ENCODE results near the gene CHST10.

CHST10 gene

DNA sequence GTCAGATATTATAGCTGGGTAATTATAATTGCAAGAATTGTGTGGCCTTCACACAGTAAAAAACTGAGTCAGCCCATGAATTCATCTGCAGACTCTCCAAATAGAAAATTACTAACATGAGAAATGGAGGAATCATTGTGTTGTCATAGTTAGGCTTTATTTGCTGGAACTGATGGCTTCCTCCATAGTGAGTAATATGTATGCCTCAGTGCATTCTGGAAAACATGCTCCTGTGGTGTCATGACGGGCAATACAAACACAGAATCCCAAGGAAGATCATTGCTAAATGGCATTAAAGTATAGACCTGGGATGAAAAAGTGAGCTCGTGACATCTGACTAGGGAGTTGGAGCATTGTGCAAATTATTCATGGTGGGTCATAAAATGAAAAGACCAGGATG is 29.2 kb upstream of the CHST10 start:
- H3K4me3 ChIP-seq (ENCODE audit: low read depth, low read length): no peak overlapping the region
- POLR2A ChIA-PET: no interaction called here
- CTCF ChIA-PET: interaction anchor here (1.1 kb wide), 1 partner anchor 25 kb away, joined by 3 read pairs; no protein-coding TSS in a partner anchor
- no peak for DNase-seq (ENCODE audit: low read depth, low spot score)
- TF ChIP-seq, protein P1, sequence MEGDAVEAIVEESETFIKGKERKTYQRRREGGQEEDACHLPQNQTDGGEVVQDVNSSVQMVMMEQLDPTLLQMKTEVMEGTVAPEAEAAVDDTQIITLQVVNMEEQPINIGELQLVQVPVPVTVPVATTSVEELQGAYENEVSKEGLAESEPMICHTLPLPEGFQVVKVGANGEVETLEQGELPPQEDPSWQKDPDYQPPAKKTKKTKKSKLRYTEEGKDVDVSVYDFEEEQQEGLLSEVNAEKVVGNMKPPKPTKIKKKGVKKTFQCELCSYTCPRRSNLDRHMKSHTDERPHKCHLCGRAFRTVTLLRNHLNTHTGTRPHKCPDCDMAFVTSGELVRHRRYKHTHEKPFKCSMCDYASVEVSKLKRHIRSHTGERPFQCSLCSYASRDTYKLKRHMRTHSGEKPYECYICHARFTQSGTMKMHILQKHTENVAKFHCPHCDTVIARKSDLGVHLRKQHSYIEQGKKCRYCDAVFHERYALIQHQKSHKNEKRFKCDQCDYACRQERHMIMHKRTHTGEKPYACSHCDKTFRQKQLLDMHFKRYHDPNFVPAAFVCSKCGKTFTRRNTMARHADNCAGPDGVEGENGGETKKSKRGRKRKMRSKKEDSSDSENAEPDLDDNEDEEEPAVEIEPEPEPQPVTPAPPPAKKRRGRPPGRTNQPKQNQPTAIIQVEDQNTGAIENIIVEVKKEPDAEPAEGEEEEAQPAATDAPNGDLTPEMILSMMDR (IDR thresholded peaks at IDR 0.05; ENCODE audit: insufficient read depth, low read length, missing control alignments): no peak

DNA sequence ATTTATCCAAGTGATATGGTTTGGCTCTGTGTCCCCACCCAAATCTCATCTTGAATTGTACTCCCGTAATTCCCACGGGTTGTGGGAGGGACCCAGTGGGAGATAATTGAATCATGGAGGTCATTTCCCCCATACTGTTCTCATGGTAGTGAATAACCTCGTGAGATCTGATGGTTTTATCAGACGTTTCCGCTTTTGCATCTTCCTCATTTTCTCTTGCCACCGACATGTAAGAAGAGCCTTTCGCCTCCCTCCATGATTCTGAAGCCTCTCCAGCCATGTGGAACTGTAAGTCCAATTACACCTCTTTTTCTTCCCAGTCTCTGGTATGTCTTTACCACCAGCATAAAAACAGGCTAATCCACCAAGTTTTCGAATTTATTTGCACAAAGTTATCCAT is 20.3 kb upstream of the CHST10 start:
- ChIA-PET POLR2A (no interaction called here), CTCF (no interaction called here)
- DNase-seq (ENCODE audit: low read depth, low spot score): no peak
- TF ChIP-seq, protein P1 (IDR thresholded peaks at IDR 0.05; ENCODE audit: insufficient read depth, low read length, missing control alignments): no peak
- H3K4me3 ChIP-seq (ENCODE audit: low read depth, low read length): no peak overlapping the region

DNA sequence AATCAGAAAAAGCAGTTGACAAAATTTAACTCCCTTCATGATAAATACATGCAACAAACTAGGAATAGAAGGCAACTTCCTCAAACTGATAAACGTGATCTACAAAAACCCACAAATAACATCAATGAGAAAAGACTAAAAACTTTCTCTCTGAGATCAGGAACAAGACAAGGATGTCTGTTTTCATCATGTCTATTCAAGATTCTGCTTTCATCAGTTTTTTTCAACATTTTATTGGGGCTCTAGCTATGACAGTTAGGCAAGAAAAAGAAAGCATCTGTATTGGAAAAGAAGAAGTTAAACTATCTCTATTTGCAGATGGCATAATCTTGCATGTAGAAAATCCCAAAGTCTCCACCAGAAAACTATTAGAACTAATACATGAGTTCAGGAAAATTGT is 12.3 kb upstream of the CHST10 start:
- no peak for DNase-seq (ENCODE audit: low read depth, low spot score)
- CTCF ChIA-PET: interaction anchor here (1.8 kb wide), 1 partner anchor 8 kb away, joined by 3 read pairs; no protein-coding TSS in a partner anchor
- no peak overlapping the region for H3K4me3 ChIP-seq (ENCODE audit: low read depth, low read length)
- TF ChIP-seq, protein P1 (IDR thresholded peaks at IDR 0.05; ENCODE audit: insufficient read depth, low read length, missing control alignments): no peak
- POLR2A ChIA-PET: no interaction called here

DNA sequence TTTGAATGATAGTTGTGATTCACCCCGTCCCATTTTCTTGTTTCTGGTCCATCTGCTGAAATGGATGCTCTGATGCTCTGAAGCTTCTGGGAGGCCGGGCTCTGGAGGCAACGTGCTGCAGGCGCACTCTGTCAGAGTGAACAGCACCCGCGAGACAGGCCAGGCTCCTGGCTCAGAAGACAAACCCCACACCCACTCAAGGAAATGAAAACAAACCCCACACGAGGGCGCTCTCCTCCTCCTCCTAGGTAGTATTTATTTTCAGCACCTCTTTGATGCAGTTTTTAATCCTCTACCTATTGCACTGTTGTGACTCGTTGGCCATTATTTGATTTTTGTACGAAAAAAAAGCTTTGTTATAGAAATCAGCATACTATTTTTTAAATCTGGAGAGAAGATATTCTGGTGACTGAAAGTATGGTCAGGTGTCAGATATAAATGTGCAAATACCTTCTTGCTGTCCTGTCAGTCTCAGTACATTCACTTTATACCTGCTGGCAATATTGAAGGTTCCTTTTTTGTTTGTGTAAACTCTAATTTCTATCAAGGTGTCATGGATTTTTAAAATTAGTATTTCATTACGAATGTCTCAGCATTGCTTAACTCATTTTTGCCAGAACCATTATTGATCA is 10.3 kb upstream of the CHST10 start:
- POLR2A ChIA-PET: no interaction called here
- no peak for DNase-seq (ENCODE audit: low read depth, low spot score)
- no peak overlapping the region for H3K4me3 ChIP-seq (ENCODE audit: low read depth, low read length)
- CTCF ChIA-PET: interaction anchor here (0.7 kb wide), 1 partner anchor 11 kb away, joined by 3 read pairs; no protein-coding TSS in a partner anchor
- TF ChIP-seq, protein P1 (IDR thresholded peaks at IDR 0.05; ENCODE audit: insufficient read depth, low read length, missing control alignments): peak; percentile 38

DNA sequence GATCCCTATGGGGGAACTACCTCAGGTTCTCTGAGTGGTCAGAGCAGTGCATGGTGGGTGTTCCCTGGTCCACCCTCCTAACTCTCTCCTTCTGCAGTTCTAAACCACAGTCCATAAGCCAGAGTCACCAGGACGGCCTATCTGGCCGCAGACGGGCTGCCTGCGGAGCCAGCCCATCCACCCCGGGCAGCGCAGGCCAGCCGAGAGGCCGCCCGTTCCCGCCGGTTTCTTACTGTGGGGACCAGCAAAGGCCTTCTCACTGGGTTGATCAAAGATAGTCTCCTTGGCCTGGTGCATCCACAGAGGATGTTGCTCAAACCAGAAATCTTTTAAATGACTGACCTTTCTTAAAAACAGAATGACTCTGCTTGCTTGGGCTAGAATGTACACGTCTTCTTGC is 9.6 kb upstream of the CHST10 start:
- no peak overlapping the region for H3K4me3 ChIP-seq (ENCODE audit: low read depth, low read length)
- DNase-seq (ENCODE audit: low read depth, low spot score): no peak
- POLR2A ChIA-PET: no interaction called here
- TF ChIP-seq, protein P1 (IDR thresholded peaks at IDR 0.05; ENCODE audit: insufficient read depth, low read length, missing control alignments): no peak
- CTCF ChIA-PET: interaction anchor here (0.7 kb wide), 1 partner anchor 10 kb away, joined by 3 read pairs; no protein-coding TSS in a partner anchor

DNA sequence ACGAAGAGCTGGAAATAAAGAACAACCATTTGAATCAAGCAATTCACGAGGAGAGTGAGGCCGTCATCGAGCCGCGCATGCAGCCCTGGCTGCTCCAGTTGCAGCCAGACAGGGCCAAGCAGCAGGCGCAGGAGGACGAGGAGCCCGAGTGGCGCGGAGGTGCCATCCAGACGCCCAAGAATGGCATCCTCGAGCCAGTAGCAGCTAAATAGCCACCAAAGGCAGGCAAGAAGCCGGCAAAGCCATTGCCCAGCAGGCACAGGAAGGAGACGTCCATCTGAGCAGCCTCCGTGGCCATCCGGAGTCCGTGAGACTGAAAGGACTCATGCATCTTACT is 8.9 kb upstream of the CHST10 start:
- CTCF ChIA-PET: no interaction called here
- TF ChIP-seq, protein P1 (IDR thresholded peaks at IDR 0.05; ENCODE audit: insufficient read depth, low read length, missing control alignments): no peak

More for the DNA sequence above, 8.9 kb upstream of the CHST10 start:
- H3K4me3 ChIP-seq (ENCODE audit: low read depth, low read length): no peak overlapping the region
- no peak for DNase-seq (ENCODE audit: low read depth, low spot score)
- POLR2A ChIA-PET: no interaction called here
